Ramos (cell line): ENCODE measurements around the gene HTR3B.

Source experiments
- in situ Hi-C: fragments of 300-500 bp; cut with MboI; formaldehyde crosslinking; loops from one replicate; pipeline ENCODE4 v1.14.3; 2022; ENCODE audit warnings: low sequenced_read_pairs; ENCODE audit not compliant: unreplicated experiment

HTR3B gene

DNA sequence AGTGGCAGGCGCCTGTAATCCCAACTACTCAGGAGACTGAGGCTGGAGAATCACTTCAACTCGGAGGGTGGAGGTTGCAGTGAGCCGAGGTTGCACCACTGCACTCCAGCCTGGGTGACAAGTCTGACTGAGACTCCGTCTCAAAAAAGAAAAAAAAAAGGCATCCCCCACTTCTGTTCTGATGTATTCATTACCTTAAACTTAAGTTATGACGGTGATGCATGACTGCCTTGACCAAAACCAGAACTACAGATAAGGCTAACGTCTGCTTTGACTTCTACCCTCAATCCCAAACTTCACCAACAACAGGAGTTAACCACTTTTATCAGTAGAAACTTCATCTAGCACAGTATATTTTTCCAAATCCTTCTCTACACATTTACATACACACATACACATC, 80.2 kb downstream of the HTR3B start:
- in situ Hi-C loops = loop anchor here (25.0 kb wide), 1 partner anchor 278 kb away; no protein-coding TSS in a partner anchor

DNA sequence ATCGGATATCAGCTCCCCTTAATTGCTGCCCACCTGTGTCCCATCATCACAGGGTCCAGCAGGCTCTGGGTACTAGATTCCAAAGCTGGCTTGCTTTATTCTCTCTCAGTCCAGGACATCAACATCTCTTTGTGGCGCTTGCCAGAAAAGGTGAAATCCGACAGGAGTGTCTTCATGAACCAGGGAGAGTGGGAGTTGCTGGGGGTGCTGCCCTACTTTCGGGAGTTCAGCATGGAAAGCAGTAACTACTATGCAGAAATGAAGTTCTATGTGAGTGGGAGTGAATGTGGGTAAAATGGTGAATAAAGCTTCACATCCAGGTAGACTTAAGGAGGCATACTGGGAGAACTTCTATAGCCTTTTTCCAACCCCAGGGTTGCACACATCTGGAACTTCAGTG, 81.3 kb downstream of the HTR3B start:
- in situ Hi-C loops = loop anchor here (25.0 kb wide), 1 partner anchor 276 kb away; no protein-coding TSS in a partner anchor

GRCh38 chr11:113986351-113987140, 82.0 kb downstream of the HTR3B start:
- in situ Hi-C loops = loop anchor here (25.0 kb wide), 1 partner anchor 276 kb away; no protein-coding TSS in a partner anchor

GRCh38 chr11:113989381-113989780, 84.8 kb downstream of the HTR3B start:
- in situ Hi-C loops = loop anchor here (25.0 kb wide), 1 partner anchor 273 kb away; no protein-coding TSS in a partner anchor

DNA sequence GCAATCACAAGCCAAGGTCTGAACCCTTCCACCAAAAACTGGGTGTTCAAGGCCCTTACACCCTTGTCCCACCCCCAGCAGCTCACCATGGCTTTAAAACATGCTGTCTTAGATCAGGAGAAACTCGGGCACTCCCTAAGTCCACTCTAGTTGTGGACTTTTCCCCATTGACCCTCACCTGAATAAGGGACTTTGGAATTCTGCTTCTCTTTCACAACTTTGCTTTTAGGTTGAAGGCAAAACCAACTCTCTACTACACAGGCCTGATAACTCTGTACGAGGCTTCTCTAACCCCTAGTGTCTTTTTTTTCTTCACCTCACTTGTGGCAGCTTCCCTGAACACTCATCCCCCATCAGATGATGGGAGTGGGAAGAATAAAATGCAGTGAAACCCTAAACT, 85.3 kb downstream of the HTR3B start:
- in situ Hi-C loops = loop anchor here (10.0 to 25.0 kb wide), 2 partner anchors 195 to 272 kb away; no protein-coding TSS in a partner anchor

GRCh38 chr11:113991170-113991569, 86.6 kb downstream of the HTR3B start:
- in situ Hi-C loops = loop anchor here (10.0 to 25.0 kb wide), 2 partner anchors 194 to 271 kb away; no protein-coding TSS in a partner anchor

DNA sequence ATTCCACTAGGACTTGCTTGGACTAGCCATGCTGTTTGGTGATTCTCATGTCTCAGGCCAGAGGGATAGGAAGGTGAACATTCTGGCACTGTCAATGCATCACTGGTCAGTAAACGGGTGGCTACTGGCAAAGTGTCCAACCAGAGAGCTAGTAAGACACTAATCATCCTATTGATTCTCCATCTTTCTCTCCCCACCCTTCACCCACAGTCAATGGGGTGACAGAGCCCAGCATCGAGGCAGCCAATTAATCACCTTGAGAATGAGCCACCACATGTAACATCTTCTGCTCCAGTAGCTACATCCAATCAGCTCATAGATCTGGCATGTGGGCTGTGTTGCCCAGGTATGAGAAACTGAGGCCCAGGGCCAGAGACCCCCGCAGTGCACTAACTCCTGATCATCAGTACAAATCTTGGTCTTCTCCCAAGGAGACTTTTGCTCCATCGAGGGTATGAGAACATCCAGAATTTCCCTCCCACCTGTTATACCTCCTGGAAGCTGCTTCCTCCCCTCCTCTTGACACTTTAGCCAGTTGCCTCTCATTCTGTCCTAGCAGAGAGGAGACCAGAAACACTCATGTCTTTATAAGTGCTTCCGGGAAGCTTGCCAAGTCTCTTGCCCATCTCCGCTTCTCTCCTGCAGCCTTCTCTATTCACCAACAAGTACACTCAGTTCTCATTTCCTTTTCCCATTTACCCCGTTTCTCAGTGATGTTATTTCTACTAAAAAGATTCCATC, 87.3 kb downstream of the HTR3B start:
- in situ Hi-C loops = loop anchor here (10.0 to 25.0 kb wide), 2 partner anchors 193 to 270 kb away; no protein-coding TSS in a partner anchor

DNA sequence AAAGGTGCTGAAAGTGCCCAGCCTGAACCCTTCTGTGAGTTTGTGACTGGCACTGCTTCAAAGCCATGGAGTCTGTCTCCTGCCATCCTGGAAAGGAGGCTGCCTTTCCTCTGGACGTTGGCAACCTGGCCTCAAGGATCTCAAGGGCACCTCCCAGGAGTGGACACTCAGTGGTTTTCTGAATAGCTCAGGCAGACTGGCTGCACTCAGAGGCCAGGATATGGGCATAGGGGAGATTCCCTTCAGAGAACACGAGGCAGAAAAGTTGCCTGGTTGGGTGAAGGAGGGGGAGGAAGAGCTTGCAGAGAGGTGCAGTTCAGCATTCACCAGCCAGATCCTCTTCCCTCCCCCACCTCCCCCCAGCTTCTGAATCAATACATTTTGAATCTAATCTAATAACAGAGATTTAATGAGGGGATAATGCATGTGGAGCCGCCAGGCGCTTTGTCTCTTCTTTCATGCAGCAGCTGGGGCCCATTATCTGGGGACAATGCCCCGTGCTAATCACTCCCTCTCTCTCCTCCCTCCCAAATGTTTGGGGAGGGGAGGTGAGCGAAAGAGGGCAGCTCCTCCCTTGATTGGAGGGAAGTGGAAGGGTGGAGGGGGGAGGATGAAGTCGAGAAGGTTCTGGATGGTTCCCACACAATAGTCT, 88.0 kb downstream of the HTR3B start:
- in situ Hi-C loops = loop anchor here (10.0 to 25.0 kb wide), 2 partner anchors 192 to 270 kb away; no protein-coding TSS in a partner anchor

GRCh38 chr11:113994077-113994954, 89.7 kb downstream of the HTR3B start:
- in situ Hi-C loops = loop anchor here (10.0 to 25.0 kb wide), 2 partner anchors 190 to 268 kb away; no protein-coding TSS in a partner anchor
